Mucosa of descending colon (tissue), 3 donors: ENCODE data around the gene HECTD4. TPM values are rescaled to one million over a fixed set of nuclear protein-coding genes. Genes with fewer than 3 reads are reported as not detected.
A peak's percentile ranks its signal among the peaks of the same experiment; 100 is the strongest.

ENCODE experiments used
- ATAC-seq: fragments of 200-7000 bp; cut with Tn5 transposase; one replicate; pipeline ENCODE4 v1.9.1; 2020; ENCODE audit warnings: mild to moderate bottlenecking, moderate library complexity
- DNase-seq, 3 donors: peaks; one replicate each; pipeline ENCODE4 v3.0.0-alpha.2; 2020
- H3K36me3 ChIP-seq: fragments of 200-600 bp; one replicate; pipeline ENCODE4 v1.8.0; 2021; ENCODE audit warnings: low read depth, mild to moderate bottlenecking
- H3K4me1 ChIP-seq: fragments of 200-600 bp; one replicate; pipeline ENCODE4 v1.8.0; 2021; ENCODE audit warnings: low read depth, mild to moderate bottlenecking
- H3K4me3 ChIP-seq: fragments of 200-600 bp; one replicate; pipeline ENCODE4 v1.8.0; 2021; ENCODE audit warnings: mild to moderate bottlenecking
- H3K9me3 ChIP-seq: fragments of 200-600 bp; one replicate; pipeline ENCODE4 v1.8.0; 2021; ENCODE audit warnings: mild to moderate bottlenecking
- intact Hi-C, 2 donors: fragments of 100-400 bp; cut with DNase I in 1 of 2; cut with micrococcal nuclease in 1 of 2; formaldehyde crosslinking; loops; one replicate each; pipeline versions ENCODE4 v1.11.0 to v1.11.1; 2022; cut with DNase I, micrococcal nuclease
- total RNA-seq, 3 donors: library from RNA; stranded (reverse); fragmentation: NEBNext Ultra II Directional in 2 of 3; extraction: Animal tissue kit (Norgen Biotek cat#: 25700) in 2 of 3; gene quantifications; one replicate each; pipeline versions ENCODE4 v1.2.1 to v1.2.4, GENCODE V29; 2021 to 2023
- TF ChIP-seq, protein P1 (sequence below): fragments of 200-600 bp; IDR thresholded peaks from one replicate; pipeline ENCODE4 v1.8.0; 2022; ENCODE audit warnings: antibody characterized with exemption, mild to moderate bottlenecking
- donor health status: DM: no; HTN: no; CAD: no; lungs with moderate emphysema.
- donor health status: DM: no; HTN: no; CAD: no.
- donor health status: DM: no; HTN: yes; CAD: no.

HECTD4 gene
- total RNA-seq, 3 donors from 2014 or later, result 57.0 to 75.5 (median 59.7) TPM

- TF ChIP-seq, protein P1, sequence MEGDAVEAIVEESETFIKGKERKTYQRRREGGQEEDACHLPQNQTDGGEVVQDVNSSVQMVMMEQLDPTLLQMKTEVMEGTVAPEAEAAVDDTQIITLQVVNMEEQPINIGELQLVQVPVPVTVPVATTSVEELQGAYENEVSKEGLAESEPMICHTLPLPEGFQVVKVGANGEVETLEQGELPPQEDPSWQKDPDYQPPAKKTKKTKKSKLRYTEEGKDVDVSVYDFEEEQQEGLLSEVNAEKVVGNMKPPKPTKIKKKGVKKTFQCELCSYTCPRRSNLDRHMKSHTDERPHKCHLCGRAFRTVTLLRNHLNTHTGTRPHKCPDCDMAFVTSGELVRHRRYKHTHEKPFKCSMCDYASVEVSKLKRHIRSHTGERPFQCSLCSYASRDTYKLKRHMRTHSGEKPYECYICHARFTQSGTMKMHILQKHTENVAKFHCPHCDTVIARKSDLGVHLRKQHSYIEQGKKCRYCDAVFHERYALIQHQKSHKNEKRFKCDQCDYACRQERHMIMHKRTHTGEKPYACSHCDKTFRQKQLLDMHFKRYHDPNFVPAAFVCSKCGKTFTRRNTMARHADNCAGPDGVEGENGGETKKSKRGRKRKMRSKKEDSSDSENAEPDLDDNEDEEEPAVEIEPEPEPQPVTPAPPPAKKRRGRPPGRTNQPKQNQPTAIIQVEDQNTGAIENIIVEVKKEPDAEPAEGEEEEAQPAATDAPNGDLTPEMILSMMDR, result no peak
- Histone ChIP-seq H3K9me3 (no peaks in the 10 kb centered on the region), H3K36me3 (no peaks in the 10 kb centered on the region), H3K4me3 (no peak overlapping the region), H3K4me1 (peaks cover 13% of the 10 kb centered on the region)
- DNase-seq (peak; percentile 52 to 68 (median 60)), ATAC-seq (no peak)
- intact Hi-C loops, result no loop called here
These were observed 260.3 kb downstream of the HECTD4 start for GRCh38 chr12:112121780-112122565.

DNA sequence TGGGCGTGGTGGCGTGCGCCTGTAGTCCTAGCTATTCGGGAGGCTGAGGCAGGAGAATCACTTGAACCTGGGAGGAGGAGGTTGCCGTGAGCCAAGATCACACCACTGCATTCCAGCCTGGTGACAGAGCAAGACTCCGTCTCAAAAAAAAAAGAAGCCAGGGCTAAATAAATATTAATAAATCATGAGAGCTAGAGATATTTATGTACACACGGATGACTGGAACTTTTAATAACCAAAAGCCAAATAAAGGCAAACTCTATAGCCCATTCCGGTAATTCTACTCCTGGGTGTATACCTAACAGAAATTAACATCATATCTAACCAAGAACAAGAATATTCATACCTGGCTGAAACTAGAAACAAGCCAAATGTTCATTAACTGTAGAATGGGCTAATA lies 264.5 kb downstream of the HECTD4 start:
- DNase-seq, result no peak
- ATAC-seq, result no peak
- TF ChIP-seq, protein P1, result no peak

DNA sequence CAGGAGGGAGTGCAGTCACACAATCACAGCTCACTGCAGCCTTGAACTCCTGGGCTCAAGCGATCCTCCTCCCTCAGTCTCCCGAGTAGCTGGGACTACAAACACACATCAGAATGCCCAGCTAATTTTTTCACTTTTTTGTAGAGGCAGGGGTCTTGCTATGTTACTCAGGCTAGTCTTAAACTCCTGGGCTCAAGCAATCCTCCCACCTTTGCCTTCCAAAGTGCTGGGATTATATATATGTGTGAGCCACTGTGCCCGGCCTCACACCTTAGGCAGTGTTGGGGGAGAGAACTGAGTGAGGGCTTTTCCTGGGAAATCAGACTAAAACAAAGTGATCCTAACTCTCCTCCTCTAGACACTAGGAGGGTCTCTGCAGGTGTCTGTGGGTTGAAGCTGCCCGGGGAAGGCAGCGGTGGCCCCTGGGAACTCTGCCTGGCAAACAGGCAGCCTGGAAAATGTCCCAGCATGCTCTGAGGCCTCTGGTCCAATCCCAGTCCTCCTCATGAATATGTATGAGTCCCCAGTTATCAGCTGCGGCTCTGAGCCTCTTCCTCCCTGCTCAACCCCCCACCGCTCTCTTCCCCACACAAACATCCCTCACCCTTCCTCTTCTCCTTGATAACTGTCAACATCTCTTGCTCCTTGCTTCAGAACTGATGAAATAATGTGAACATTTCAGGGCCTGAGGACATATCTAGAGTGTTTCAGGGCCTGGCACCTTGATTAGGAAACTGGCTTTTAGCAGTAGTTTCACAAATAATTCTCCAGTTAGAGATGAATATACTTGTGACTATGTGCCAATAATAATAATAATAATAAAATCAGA lies 265.8 kb downstream of the HECTD4 start:
- no peaks in the 10 kb centered on the region for H3K9me3 ChIP-seq
- H3K4me1 ChIP-seq, result peaks cover 2% of the 10 kb centered on the region
- intact Hi-C loops, result no loop called here
- no peak overlapping the region for H3K4me3 ChIP-seq
- H3K36me3 ChIP-seq, result no peaks in the 10 kb centered on the region
- ATAC-seq, result peak; percentile 94
- TF ChIP-seq, protein P1, result no peak
- DNase-seq, result peak in 2 of 3 donors; percentile 62

More for the DNA sequence above, 264.5 kb downstream of the HECTD4 start:
- Histone ChIP-seq H3K4me3 (no peak overlapping the region), H3K4me1 (peaks cover 2% of the 10 kb centered on the region), H3K9me3 (no peaks in the 10 kb centered on the region), H3K36me3 (no peaks in the 10 kb centered on the region)
- intact Hi-C loops, result no loop called here

DNA sequence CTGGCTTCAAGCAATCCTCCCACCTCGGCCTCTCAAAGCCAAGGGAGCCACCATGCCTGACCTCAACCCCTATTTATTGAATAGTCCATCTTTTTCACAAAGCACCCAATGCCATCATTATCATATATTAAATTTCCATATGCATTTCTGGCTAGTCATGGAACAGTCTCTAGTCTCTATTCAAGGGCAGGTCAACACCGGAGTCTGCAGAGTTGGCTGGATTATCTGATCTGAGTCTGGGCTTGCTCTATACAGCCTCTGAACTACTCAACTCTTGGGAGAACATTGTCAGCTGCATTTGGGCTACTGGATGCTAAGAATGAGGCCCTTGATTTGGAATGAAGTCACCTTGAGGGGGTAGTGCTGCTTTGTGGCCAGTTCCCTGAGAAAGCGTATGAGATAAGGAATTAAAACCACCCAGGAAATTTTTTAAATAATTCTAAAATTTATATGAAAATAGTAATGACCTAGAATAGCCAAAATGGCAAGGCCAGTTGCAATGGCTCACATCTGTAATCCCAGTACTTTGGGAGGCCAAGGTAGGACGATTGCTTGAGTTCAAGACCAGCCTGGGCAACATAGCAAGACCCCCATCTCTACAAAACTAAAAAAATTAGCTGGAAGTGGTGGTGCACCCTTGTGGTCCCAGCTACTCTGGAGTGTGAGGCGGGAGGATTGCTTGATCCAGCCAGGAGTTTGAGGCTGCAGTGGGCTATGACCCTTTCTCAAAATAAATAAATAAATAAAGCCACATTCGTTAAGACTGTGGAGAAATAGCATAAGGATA lies 266.8 kb downstream of the HECTD4 start:
- Histone ChIP-seq H3K4me1 (peaks cover 2% of the 10 kb centered on the region), H3K9me3 (no peaks in the 10 kb centered on the region), H3K4me3 (no peak overlapping the region), H3K36me3 (no peaks in the 10 kb centered on the region)
- TF ChIP-seq, protein P1, result no peak
- ATAC-seq, result no peak
- DNase-seq, result no peak
- intact Hi-C loops, result no loop called here

- H3K9me3 ChIP-seq, result no peaks in the 10 kb centered on the region
- no peak overlapping the region for H3K4me3 ChIP-seq
- intact Hi-C loops, result no loop called here
- H3K36me3 ChIP-seq, result no peaks in the 10 kb centered on the region
- DNase-seq (no peak), ATAC-seq (no peak)
- TF ChIP-seq, protein P1, result no peak
- peaks cover 3% of the 10 kb centered on the region for H3K4me1 ChIP-seq
These were observed 269.7 kb downstream of the HECTD4 start for GRCh38 chr12:112112409-112113133.
